Prostate gland (tissue), 2 donors: Measurements from ENCODE around the gene EIF6.

Experiments used
- CTCF ChIP-seq, 4 experiments: fragments of 200-600 bp in 2 of 4; fragments of 450-650 bp in 2 of 4; sonication (generic) in 2 of 4; IDR thresholded peaks; 1 replicate in 3 of 4; 2 replicates in 1 of 4; pipeline ENCODE4 v1.5.1; 2016 to 2019; ENCODE audit warnings: antibody characterized with exemption in 4 of 4, mild to moderate bottlenecking in 2 of 4, moderate library complexity in 2 of 4
- POLR2A ChIP-seq: fragments of 450-650 bp; IDR thresholded peaks from one replicate; pipeline ENCODE4 v1.6.1; 2016; ENCODE audit warnings: antibody characterized with exemption, mild to moderate bottlenecking
- POLR2AphosphoS5 ChIP-seq: sonication (generic); formaldehyde crosslinking; IDR thresholded peaks from one replicate; pipeline ENCODE4 v1.6.1; 2017; ENCODE audit warnings: antibody characterized with exemption

- no peak for TF ChIP-seq POLR2A
- no peak for TF ChIP-seq CTCF (IDR thresholded peaks at IDR 0.05)
- TF ChIP-seq POLR2AphosphoS5: no peak
Observed at GRCh38 chr20:35328689-35329088, 44.1 kb upstream of the EIF6 start.
